ENCODE measurements around the gene ADCY9. TPM values are rescaled to one million over a fixed set of nuclear protein-coding genes. Genes with fewer than 3 reads are reported as not detected.

The ADCY9 gene
- total RNA-seq, 1 experiment from 2014 or later: 11.5 TPM

GRCh38 chr16:3979518-3979917 is 136.7 kb downstream of the ADCY9 start:
- CTCF ChIA-PET: interaction anchor here (1.9 kb wide), 1 partner anchor 274 kb away, joined by 8 read pairs; no protein-coding TSS in a partner anchor
- DNase-seq (ENCODE audit: low spot score): no peak
- Mint-ChIP-seq H3K27me3 (ENCODE audit: low read depth) (peaks cover 9% of the 10 kb centered on the region), H3K27ac (no peak overlapping the region), H3K4me3 (no peak overlapping the region), H3K4me1 (peaks cover 8% of the 10 kb centered on the region), H3K9me3 (no peaks in the 10 kb centered on the region), H3K36me3 (peaks cover 4% of the 10 kb centered on the region; the same call in 1 of the 2 replicates)
- POLR2A ChIA-PET: no interaction called here
- no peak for ATAC-seq
- no peak for TF ChIP-seq MLX (CRISPR knock-in tag; IDR thresholded peaks at IDR 0.05)
- TF ChIP-seq ZNF219 (CRISPR knock-in tag; IDR thresholded peaks at IDR 0.05; ENCODE audit: borderline replicate concordance): no peak
- no peak for TF ChIP-seq ZNF263 (CRISPR knock-in tag; IDR thresholded peaks at IDR 0.05; ENCODE audit: low read depth)
- no peak for TF ChIP-seq NFE2L1 (CRISPR knock-in tag; IDR thresholded peaks at IDR 0.05)
- no peak for TF ChIP-seq TEAD4 (CRISPR knock-in tag; IDR thresholded peaks at IDR 0.05)
- TF ChIP-seq RORB (CRISPR knock-in tag; IDR thresholded peaks at IDR 0.05): no peak
- TF ChIP-seq ELF4 (CRISPR knock-in tag; IDR thresholded peaks at IDR 0.05; ENCODE audit: low read depth): no peak
- no peak for TF ChIP-seq MAX (CRISPR knock-in tag; IDR thresholded peaks at IDR 0.05)
- TF ChIP-seq ATF3 (CRISPR knock-in tag; conservative IDR thresholded peaks at IDR 0.05): no peak
- no peak for TF ChIP-seq SP1 (CRISPR knock-in tag; conservative IDR thresholded peaks at IDR 0.05)
- TF ChIP-seq JAZF1 (CRISPR knock-in tag; IDR thresholded peaks at IDR 0.05): no peak
- no peak for TF ChIP-seq ATF1 (CRISPR knock-in tag; IDR thresholded peaks at IDR 0.05)
- no peak for TF ChIP-seq ATF6 (CRISPR knock-in tag; IDR thresholded peaks at IDR 0.05)
- no peak for TF ChIP-seq NFYB (CRISPR knock-in tag; conservative IDR thresholded peaks at IDR 0.05; ENCODE audit: low read depth)
- TF ChIP-seq CTCF (IDR thresholded peaks at IDR 0.05): no peak
- no peak for TF ChIP-seq SMAD3 (CRISPR knock-in tag; IDR thresholded peaks at IDR 0.05; ENCODE audit: borderline replicate concordance)
- no peak for TF ChIP-seq ZNF671 (CRISPR knock-in tag; IDR thresholded peaks at IDR 0.05)
- TF ChIP-seq TEAD1 (CRISPR knock-in tag; IDR thresholded peaks at IDR 0.05): no peak
- no peak for TF ChIP-seq ATF2 (CRISPR knock-in tag; IDR thresholded peaks at IDR 0.05; ENCODE audit: borderline replicate concordance, low read depth)
- no peak for TF ChIP-seq MXD4 (CRISPR knock-in tag; IDR thresholded peaks at IDR 0.05; ENCODE audit: borderline replicate concordance)

GRCh38 chr16:3979070-3979469 is 137.2 kb downstream of the ADCY9 start:
- ChIA-PET POLR2A (no interaction called here), CTCF (interaction anchor here (1.9 kb wide), 1 partner anchor 275 kb away, joined by 8 read pairs; no protein-coding TSS in a partner anchor)
- no peak for DNase-seq (ENCODE audit: low spot score)
- no peak overlapping the region for H3K4me3 Mint-ChIP-seq
- peaks cover 4% of the 10 kb centered on the region; the same call in 1 of the 2 replicates for H3K36me3 Mint-ChIP-seq
- no peak overlapping the region for H3K27ac Mint-ChIP-seq
- peaks cover 9% of the 10 kb centered on the region for H3K27me3 Mint-ChIP-seq (ENCODE audit: low read depth)
- no peak for ATAC-seq
- peaks cover 8% of the 10 kb centered on the region for H3K4me1 Mint-ChIP-seq
- H3K9me3 Mint-ChIP-seq: no peaks in the 10 kb centered on the region
- no peak for TF ChIP-seq STAT6 (CRISPR knock-in tag; conservative IDR thresholded peaks at IDR 0.05; ENCODE audit: low read depth)
- no peak for TF ChIP-seq RELA (CRISPR knock-in tag; IDR thresholded peaks at IDR 0.05; ENCODE audit: borderline replicate concordance)
- TF ChIP-seq ZNF317 (CRISPR knock-in tag; IDR thresholded peaks at IDR 0.05; ENCODE audit: borderline replicate concordance, low read depth): no peak
- no peak for TF ChIP-seq ATF6 (CRISPR knock-in tag; IDR thresholded peaks at IDR 0.05)
- TF ChIP-seq MXD4 (CRISPR knock-in tag; IDR thresholded peaks at IDR 0.05; ENCODE audit: borderline replicate concordance): no peak
- TF ChIP-seq GABPB1 (CRISPR knock-in tag; IDR thresholded peaks at IDR 0.05): no peak
- TF ChIP-seq HMGA2 (CRISPR knock-in tag; IDR thresholded peaks at IDR 0.05): no peak
- TF ChIP-seq ATF3 (CRISPR knock-in tag; conservative IDR thresholded peaks at IDR 0.05): no peak
